ENCODE data around the gene FBXL17. TPM values are rescaled to one million over a fixed set of nuclear protein-coding genes. Genes with fewer than 3 reads are reported as not detected.

Gene FBXL17
- total RNA-seq, 1 donor from 2014 or later, result 29.1 TPM

DNA sequence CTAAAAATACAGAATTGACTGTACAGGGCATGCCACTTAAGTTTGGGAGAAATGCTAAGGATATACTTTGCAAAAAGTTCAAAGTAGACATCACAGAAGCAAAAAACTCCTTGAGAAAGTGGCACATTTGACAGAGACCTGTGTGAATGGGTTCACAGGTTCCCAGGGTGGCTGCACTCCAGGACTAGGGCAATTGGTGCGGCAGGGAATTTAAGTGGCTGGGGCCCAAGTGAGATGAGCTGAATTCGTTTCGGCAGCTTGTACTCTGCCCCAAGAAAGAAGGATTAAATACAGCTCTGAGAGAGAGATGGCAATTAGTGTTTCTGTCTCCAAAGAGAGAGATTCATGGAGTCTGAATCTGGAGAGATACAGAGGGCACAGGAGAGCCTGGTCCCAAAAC lies 280.1 kb downstream of the FBXL17 start:
- no peak for DNase-seq (ENCODE audit: low read depth)

DNA sequence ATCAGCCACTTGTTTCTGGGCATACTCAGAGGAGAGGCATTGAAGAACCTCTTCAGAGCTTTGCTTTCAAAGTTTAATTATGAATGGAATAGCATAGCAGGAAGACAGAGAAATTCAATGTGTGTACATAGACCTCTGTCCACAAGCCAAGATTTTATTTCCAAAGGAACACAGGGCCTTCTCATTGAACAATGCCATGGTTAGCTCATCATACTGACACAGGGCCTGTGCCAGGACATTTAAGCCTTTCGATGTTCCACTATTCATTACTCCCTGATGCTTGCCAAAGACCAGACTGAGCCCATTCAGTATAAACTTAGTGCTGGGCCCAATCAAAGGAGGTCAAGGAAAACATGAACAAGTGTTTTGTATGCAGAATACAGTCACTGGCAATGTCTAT lies 280.8 kb downstream of the FBXL17 start:
- DNase-seq (ENCODE audit: low read depth), result no peak

DNA sequence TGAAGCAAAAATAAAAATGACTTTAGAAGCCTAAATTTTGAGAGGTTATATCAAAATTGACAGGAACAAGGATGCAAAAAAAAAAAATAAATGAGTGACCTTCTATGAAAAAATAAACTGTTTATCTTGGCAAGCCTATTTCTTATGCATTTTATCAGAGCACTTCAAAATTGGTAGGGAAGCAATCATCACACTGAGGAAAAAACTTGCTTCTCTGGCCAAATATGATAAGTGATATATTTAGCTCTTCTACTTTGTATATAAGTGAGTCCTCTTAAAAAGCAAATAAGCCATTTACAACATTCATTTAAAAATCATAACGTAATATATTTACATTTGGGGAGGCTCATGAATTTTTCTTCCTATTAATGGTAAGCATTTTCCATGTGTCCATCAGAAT lies 287.1 kb downstream of the FBXL17 start:
- no peak for DNase-seq (ENCODE audit: low read depth)

DNA sequence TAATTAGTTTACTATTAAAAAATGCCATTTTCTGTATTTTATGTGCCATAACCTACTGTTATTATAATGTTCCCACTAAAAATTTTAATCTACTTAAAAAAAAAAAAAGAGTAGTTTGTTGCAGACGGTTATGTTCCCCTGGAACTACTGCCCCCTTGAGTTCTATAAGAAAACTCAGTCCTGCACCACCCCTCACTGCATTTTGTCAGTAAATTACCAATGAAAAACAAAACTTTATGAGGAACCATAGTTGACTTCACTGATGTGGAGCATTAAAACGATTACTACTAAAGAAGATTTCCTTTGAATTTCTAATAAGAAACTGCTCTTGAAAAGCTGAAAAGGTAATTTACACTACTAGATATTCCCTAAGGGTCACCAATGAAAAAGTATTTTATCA lies 288.7 kb downstream of the FBXL17 start:
- DNase-seq (ENCODE audit: low read depth), result peak; percentile 30

DNA sequence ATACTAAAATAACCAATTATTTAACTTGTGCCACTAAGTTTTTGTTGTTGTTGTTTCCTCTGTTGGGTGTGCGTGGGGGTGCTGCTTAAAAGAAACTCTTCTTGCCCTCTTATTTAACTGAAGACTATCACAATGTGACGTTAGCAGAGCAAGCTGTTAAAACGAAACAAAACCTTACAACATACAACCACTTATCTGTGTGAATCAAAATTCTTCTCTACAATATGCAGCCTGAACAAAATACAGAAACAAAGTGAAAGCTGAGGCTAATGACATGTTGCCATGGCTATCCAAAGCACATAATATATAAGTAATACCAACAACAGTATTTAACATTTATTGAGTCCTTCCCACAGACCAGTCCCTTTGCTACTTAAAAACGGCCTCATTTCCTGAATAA lies 291.0 kb downstream of the FBXL17 start:
- no peak for DNase-seq (ENCODE audit: low read depth)

DNA sequence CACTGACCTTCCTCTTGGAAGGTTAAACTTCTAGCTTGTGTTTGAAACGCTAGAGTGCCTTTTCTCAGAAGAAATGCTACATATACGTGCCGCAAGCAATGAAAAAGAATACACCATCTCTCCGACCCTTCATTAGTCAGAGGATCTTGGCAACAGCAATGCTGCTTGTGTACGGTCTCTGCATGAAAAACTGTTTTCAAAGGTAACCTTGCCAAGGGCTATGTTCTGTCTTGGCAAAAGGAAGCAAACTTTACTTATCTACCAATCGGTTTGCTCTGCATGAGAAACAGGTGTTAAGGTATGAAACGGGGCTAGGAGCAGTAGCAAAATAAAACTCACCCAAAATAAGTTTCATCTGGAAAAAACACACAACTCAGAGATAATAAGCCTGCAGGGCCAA lies 297.8 kb downstream of the FBXL17 start:
- no peak for DNase-seq (ENCODE audit: low read depth)

DNA sequence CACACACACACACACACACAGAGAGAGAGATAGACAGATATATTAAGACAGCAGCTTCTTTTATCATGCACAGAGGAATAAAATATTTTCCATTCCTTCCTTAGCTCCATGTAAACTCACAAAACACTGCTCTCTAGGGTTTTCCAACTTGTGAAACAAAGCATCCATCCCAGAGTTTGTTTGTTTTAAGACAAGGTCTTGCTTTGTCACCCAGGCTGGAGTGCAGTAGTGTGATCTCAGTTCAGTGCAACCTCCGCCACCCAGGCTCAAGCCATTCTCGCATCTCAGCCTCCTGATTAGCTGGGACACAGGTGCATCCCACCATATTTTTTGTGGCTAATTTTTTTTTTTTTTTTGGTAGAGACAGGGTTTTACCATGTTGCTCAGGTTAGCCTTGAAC lies 298.7 kb downstream of the FBXL17 start:
- no peak for DNase-seq (ENCODE audit: low read depth)

DNA sequence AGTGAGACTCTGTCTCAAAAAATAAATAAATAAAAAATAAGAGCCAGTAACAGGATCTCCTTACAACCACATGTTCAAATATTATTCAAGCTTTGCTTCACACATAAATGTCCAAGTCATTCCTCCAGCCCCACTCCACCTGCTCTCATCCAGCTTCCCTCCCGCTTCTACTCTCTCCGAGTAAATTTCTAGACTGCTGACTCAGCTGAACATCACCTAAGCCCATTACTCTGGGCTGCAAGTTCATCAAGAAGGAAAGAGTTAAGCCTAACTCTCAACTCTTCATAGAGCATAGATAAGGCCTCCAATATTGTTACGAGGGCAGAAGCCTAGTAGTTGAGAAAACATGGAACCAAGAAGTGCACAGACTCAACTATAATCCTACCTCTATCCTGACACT lies 300.2 kb downstream of the FBXL17 start:
- DNase-seq (ENCODE audit: low read depth), result no peak

DNA sequence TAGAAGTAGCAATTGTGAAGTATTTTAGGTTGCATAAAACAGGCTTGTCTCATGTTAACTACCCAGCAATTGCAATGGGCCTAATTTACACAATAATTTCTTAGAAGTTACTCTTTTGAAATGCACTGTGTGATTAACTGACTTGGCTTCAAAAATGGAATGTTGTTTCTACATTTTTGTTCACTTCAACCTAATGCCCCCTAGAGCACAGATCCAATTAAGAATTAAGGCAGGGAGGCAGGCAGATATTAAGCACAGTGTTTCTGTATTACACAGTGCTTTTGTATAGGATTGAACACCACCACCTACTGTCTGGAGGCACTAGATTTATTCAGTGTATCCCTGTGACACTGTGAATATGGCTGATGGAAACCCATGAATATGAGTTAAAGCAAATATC lies 302.1 kb downstream of the FBXL17 start:
- no peak for DNase-seq (ENCODE audit: low read depth)

DNA sequence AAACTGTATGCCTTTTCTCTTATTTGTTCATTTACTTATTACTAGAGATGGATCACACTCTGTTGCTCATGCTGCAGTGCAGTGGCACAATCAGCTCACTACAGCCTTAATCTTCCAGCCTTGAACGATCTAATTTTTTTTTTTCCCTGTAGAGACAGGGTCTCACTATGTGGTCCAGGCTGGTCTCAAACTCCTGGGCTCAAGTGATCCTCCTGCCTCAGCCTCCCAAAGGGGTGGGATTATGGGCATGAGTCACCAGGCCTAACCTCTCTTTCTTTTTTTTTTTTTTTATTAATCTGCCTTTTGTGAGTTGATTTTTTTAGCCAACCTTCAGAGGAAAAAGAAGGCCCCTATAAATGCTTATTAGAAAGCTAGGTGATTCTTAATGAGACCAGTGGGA lies 303.0 kb downstream of the FBXL17 start:
- DNase-seq (ENCODE audit: low read depth), result no peak

DNA sequence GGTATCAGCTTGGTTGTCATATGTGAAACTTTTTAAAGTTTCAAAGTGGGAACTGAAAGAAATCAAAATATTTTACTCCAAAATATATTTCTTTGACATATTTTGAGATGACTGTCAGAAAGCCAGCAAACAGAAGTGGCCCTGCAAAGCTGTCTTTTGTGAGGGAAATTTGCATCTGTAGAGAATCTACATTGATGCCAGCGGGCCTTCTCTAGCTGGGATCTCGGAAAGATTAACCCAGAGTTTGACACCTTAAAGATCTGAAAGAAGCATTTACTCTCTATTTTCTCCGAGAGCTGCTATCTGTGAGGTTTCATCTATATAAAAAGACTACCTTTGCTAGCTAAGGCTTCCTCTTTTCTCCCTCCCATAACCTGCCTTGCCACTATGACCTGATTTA lies 303.6 kb downstream of the FBXL17 start:
- no peak for DNase-seq (ENCODE audit: low read depth)

DNA sequence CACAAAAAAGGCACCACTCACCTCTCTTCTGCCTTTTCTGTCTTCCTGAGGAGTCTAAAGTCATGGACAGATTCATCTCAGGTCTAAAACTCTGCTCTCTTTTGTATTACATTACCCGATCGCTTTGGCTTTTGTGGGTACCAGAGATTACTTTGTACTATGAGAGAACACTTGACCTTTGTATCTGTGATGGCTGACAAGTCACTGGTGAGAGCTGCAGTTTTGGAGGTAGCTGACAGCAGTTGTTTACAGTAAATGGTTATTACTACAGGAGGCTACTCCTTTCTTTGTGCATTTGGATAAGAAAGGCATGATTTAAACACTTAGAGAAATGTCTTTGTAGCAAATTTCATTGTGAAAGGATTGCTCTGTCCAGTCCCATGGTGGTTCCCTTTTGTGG lies 307.3 kb downstream of the FBXL17 start:
- DNase-seq (ENCODE audit: low read depth), result no peak

DNA sequence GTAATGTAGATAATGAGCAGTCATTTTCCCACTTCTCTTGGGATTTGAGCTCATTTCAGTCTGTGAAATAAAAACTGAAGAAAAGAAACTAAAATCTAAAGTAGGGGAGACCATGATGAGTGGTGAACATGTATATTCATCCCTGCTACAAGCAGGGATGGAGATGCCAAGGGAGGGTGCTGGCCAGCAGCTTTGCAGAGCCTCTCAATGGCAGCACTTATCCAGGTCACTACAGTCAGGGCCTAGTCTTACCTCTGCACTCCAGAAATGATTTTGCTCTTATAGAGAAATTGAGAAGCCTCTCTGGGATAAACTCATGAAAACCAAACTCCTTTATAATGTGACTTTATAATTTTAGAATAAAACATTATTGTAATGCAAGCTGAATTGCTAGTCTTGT lies 317.6 kb downstream of the FBXL17 start:
- DNase-seq (ENCODE audit: low read depth), result no peak

DNA sequence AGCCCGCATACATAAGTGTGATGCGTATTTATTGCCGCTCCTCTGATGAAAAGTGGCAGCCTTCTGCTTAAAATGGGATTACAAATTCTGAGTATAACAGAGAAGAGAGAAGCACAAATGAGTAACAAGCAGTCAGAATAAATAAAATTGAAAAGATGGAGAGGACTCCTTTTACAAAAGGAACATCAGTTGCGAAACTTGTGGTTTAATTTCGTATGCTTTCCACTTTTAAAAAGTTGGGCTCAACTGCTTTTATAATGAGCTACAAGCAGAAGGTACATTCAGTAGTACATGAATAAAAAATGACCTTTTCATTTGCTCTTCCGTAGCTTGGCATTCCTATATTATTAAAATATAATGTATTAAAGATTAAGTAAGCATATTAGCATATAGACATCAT lies 320.0 kb downstream of the FBXL17 start:
- peak; percentile 19 for DNase-seq (ENCODE audit: low read depth)

DNA sequence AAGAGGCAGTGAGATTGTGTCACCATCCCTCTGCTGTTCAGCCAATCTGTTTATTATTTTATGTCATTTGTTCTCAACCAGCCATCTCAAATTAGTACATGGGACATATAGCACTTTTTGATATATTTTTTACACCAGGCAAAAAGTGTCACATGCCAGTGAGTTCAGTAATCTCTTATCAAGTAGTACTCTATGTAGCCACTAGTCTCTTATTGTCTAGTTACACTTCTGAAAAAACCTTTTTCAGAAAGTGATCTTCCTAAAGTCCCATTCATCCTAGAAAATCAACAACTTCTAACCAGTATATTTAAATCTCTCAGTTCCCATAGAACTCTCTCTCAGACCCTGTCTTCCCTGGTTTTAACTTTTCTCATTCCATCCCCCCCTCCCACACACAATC lies 321.6 kb downstream of the FBXL17 start:
- DNase-seq (ENCODE audit: low read depth), result no peak

DNA sequence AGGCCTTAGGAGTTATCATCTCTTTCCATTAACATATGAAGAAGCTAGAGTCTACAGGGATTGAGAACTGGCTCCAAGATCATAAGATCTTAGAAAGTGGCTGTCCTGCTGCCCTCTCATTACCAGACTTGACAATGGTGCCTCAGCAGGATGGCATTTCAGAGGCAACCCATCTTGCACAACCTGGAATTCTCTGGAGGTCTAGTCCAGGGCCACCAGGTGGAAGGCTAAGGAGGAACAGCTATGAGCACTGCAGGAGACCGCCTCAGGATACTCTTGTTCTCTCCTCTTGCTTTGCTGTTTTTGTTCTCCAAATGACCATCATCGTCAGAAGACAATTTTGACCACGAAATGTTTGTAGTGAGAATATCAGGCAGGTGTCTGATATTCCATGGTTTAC lies 322.6 kb downstream of the FBXL17 start:
- DNase-seq (ENCODE audit: low read depth), result no peak

DNA sequence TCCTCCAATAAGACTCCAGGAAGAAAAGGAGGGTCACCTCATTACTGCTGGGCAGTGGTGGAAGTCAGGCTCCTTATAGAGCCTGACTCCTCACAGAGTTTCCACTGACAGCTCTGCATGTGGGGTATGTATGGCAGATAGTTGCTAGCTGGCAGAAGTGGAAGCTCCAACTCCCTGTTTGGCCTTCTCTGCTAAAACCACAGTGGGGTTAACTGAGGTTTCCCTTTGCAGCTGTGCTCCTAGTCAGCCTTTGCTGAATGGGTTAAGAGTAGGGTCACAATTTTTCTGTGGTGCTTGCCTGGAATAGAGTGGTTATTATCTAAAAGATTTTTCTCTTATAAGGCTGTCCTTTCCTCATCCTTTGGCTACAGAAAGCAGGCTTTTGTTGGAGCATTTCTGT lies 327.5 kb downstream of the FBXL17 start:
- DNase-seq (ENCODE audit: low read depth), result peak; percentile 17

DNA sequence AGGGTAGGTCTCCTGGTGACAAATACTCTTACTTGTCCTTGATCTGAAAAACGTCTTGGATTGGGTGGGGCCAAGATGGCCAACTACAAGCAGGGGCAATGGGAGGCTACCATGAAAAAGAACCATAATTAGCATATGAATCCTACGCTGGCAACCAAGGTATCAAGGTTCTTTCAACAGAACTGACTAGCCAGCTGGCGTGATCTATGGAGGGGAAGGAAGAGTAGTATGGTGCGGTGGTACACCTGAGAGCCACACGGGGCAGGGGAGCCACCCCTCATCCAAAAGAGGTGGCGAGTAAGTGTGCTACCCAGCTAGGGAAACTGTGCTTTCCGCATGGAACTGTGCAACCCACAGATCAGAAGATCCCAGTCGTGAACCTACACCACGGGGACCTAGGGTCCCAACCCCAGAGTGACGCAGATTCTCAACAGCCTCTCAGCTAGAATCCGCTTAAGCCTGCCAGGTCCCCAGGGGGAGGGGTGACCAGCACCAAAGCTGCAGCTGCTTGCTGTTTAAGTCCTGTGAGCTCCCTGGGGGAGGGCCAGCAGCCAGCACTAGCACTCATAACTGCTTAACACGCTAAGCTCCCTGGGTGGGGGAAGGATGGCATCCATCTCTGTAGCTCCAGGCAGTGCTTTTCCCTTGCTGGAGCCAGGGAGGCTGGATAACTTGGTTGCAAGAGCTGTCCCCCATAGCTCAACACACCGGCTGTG lies 334.8 kb downstream of the FBXL17 start:
- no peak for DNase-seq (ENCODE audit: low read depth)

DNA sequence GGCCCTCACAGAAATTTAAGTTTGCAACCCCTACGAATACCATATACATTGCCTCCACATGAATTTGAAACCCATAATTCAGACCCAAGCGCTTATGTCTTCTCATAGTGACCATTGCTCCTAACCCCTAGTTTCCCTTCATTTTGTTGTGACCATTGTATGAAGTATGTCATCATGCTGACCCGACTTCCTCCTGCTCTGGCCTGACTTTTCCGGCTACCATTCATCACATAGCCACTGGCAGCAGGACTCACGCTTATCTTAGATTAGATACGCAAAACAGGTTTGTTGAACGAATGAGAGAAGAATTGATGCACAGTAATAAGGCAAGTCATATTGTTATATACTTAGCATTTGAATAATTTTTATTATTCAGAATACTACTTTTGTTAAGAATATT lies 345.4 kb downstream of the FBXL17 start:
- no peak for DNase-seq (ENCODE audit: low read depth)

DNA sequence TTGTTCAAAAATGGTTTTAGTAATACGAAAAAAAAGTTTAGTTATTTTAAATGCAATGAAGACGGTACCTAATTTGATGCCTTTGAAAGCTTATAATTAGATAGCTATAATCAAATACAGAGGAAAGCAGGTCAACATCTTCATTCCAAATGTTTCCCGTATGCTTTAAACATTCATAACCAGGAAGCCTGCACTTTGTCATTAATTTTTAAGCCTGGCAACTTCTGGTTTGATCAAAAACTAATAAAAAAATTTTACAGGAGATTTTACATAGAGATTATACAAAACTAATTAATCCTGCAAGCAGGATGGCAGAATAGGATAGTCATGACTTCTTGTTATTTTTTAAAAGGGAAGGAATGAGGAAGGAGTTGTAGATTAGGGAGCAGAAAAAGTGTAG lies 353.0 kb downstream of the FBXL17 start:
- no peak for DNase-seq (ENCODE audit: low read depth)

DNA sequence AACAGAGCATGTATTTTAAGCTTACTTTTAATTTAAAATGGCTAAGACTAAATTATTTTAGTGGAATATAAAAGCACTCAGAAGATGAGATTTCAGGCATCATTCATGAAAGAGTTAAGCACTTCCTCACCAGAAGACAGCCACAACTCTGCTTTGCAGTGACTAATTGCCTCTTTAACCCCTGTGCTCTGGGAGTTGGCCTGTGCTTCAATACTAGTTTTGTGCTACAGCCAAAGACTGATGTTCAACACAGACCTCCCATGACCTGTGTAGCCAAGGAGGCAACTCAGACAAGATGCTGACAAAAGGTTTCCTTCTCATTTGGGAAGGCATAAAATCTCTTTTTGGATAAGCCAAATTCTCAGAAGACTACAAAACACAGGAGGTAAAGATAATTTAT lies 353.5 kb downstream of the FBXL17 start:
- DNase-seq (ENCODE audit: low read depth), result peak; percentile 28

DNA sequence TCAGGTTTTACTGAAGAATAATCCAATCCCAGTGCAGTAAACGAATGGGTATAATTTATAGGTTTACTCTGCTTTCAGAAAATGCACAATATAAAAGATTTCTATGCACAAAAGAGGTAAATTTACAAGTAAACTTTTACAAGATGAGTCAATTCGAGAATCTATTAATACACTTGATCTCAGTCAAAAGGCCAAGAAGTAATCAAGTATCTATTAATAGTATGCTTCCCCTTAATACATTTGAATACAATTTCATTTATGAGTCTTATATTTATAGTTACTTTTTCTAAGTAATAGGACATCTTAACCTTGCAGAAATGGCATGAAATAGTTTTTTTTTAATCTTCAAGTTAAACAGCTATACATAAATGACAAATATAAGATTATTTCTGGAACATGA lies 355.9 kb downstream of the FBXL17 start:
- DNase-seq (ENCODE audit: low read depth), result no peak

DNA sequence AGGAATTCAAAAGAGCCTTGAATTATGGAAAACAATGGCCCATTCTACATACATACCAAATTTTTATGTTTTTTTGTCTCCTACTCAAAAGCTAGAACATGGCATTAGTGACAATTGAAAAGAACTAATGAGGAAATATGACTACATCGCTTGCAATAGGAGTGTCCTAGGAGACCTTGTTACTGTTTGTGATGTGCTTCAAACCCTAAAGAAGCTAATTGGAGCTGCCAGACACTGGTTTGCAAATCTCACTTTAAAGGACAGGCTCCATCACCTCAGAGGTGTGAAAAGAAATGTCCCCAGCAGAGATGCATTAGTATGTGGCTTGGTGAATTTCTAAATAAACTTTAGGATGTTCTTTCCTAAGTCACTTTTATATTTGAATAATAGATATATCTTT lies 356.9 kb downstream of the FBXL17 start:
- no peak for DNase-seq (ENCODE audit: low read depth)

DNA sequence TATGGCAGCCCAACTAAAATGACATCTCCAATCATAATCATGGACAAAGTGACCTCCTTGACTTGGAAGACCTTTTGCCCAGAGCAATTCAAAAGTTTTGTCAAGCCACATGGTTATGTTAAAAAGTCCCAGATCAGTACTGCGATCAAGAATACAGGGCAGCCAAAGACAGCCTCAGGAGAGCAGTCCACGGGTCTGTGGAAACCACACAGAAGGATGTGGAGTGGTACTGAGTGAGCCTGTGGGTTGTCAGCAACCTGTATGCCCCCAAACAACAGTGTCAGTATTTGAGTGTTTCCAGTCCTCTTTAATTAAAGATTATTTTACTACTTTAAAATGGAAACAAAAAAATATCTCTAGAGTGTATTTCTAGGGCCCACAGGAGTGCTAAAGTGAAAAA lies 365.8 kb downstream of the FBXL17 start:
- no peak for DNase-seq (ENCODE audit: low read depth)
